Measurements from ENCODE around the gene HGFAC. TPM values are rescaled to one million over a fixed set of nuclear protein-coding genes. Genes with fewer than 3 reads are reported as not detected.
A peak's percentile ranks its signal among the peaks of the same experiment; 100 is the strongest.

Gene HGFAC
- total and polyA plus RNA-seq, 10 of the 15 experiments (the other 5 are each of a cell fraction or from before 2014, with no cell fraction given): 0.38 TPM; not detected in 9

- no peak overlapping the region for H2AFZ ChIP-seq (ENCODE audit: control insufficient read depth, low read depth, low read length)
- intact Hi-C loops (cut with micrococcal nuclease; ENCODE audit: unreplicated experiment) (no loop called here), in situ Hi-C loops (cut with MboI) (no loop called here)
- H3K27ac ChIP-seq (ENCODE audit: control insufficient read depth, insufficient read depth): no peak overlapping the region
- ChIA-PET CTCF (no interaction called here), RAD21 (ENCODE audit: unreplicated experiment) (no interaction called here), POLR2A (no interaction called here), SMC1A (ENCODE audit: uncharacterized antibody, unreplicated experiment) (no interaction called here)
- BruUV-seq (replicated peaks): no TSS peak
- H3K4me3 ChIP-seq: no peak overlapping the region
- peak in 1 of 2 experiments; percentile 28; a peak in 1 of 4 replicates for TF ChIP-seq BHLHE40 (IDR thresholded peaks at IDR 0.05; ENCODE audit: borderline replicate concordance in 1 of 2, low read depth in 2 of 2, low read length in 1 of 2)
- TF ChIP-seq IRF4 (IDR thresholded peaks at IDR 0.05; ENCODE audit: low read depth, low read length): no peak
- TF ChIP-seq TAF1 (IDR thresholded peaks at IDR 0.05; ENCODE audit: borderline replicate concordance, low read depth, low read length): no peak
- no peak for TF ChIP-seq BCL3 (IDR thresholded peaks at IDR 0.05; ENCODE audit: borderline replicate concordance, insufficient read depth, low read depth, low read length, poor library complexity, severe bottlenecking)
- TF ChIP-seq MEF2B (IDR thresholded peaks at IDR 0.05; ENCODE audit: partially characterized antibody, poor library complexity, severe bottlenecking): no peak
- no peaks in the 10 kb centered on the region; the same call in 1 of the 2 replicates for H4K20me1 ChIP-seq (ENCODE audit: control insufficient read depth, insufficient read depth)
- no peak overlapping the region for H3K9ac ChIP-seq (ENCODE audit: control insufficient read depth, insufficient read depth, low read length)
- H3K9me3 ChIP-seq (replicated peaks; ENCODE audit: control insufficient read depth, insufficient read depth, low read length): no peaks in the 10 kb centered on the region
- H3K79me2 ChIP-seq (ENCODE audit: control insufficient read depth, insufficient read depth, low read length): no peaks in the 10 kb centered on the region
- ATAC-seq (no peak), DNase-seq (ENCODE audit: low read depth, low spot score) (no peak), FAIRE-seq (no peak)
- no peaks in the 10 kb centered on the region; the same call in 1 of the 2 replicates for H3K4me1 ChIP-seq (ENCODE audit: control insufficient read depth, insufficient read depth, low read length)
- no peak overlapping the region for H3K4me2 ChIP-seq (ENCODE audit: control insufficient read depth, insufficient read depth)
- 55% methylated on average over 29 of the region's 29 CpGs for WGBS (ENCODE audit: insufficient coverage, insufficient replicate concordance, low lambda C conversion rate, missing lambda C conversion rate)
- H3K27me3 ChIP-seq (replicated peaks in 1 of 2; ENCODE audit: control insufficient read depth in 2 of 2, insufficient read depth in 2 of 2, low read length in 1 of 2): no peaks in the 10 kb centered on the region; a peak in 1 of 4 replicates
- H3K36me3 ChIP-seq (ENCODE audit: control insufficient read depth in 2 of 2, insufficient read depth in 2 of 2, low read length in 1 of 2): no peaks in the 10 kb centered on the region
Observed at GRCh38 chr4:3413217-3413671, 28.5 kb upstream of the HGFAC start.

Measured in GM12878 (cell line).